Measurements from ENCODE around the gene AGO1. TPM values are rescaled to one million over a fixed set of nuclear protein-coding genes. Genes with fewer than 3 reads are reported as not detected.

Gene AGO1
- total and polyA plus RNA-seq, 2 of the 8 experiments (the other 6 are each of a cell fraction or from before 2014, with no cell fraction given), result 15.1 to 73.7 TPM

- H3K27ac ChIP-seq (ENCODE audit: low read depth, low read length), result no peak overlapping the region
- no peak overlapping the region for H4K5ac ChIP-seq (ENCODE audit: insufficient read length, low read depth, low read length)
- H3K36me3 ChIP-seq (ENCODE audit: control insufficient read depth in 2 of 4, insufficient read depth in 4 of 4, low read length in 3 of 4), result peaks cover 13 to 54% (median 35%) of the 10 kb centered on the region in 4 experiments
- H3K9me3 ChIP-seq (ENCODE audit: insufficient read depth in 2 of 2, low read depth in 1 of 2, low read length in 1 of 2), result no peaks in the 10 kb centered on the region
- no peak overlapping the region for H2BK20ac ChIP-seq (ENCODE audit: low read length)
- no peak overlapping the region for H3K56ac ChIP-seq (replicated peaks; ENCODE audit: insufficient read length, low read depth, low read length)
- no peak overlapping the region for H3K9ac ChIP-seq (replicated peaks in 1 of 4; ENCODE audit: extremely low read depth in 1 of 4, low read depth in 3 of 4, low read length in 3 of 4)
- no peak overlapping the region for H2BK5ac ChIP-seq (ENCODE audit: low read depth, low read length)
- CTCF ChIA-PET (ENCODE audit: partially characterized antibody), result interaction anchor here (0.7 to 2.6 kb wide), 3 partner anchors 17 to 218 kb away, joined by 3 to 7 read pairs (median 6); no protein-coding TSS in a partner anchor
- H2BK12ac ChIP-seq (ENCODE audit: low read depth, low read length), result no peak overlapping the region
- TF ChIP-seq EZH2 (IDR thresholded peaks at IDR 0.05; ENCODE audit: low read depth, low read length, severe bottlenecking), result no peak
- TF ChIP-seq POU5F1 (IDR thresholded peaks at IDR 0.05; ENCODE audit: low read depth, low read length), result no peak
- TF ChIP-seq RNF2 (IDR thresholded peaks at IDR 0.05; ENCODE audit: borderline replicate concordance, low read depth, low read length, missing control alignments, poor library complexity, severe bottlenecking), result no peak
- TF ChIP-seq SP4 (IDR thresholded peaks at IDR 0.05; ENCODE audit: low read length), result no peak
- no peak for TF ChIP-seq RAD21 (IDR thresholded peaks at IDR 0.05 in 1 of 2, conservative IDR thresholded peaks at IDR 0.05 in 1 of 2; ENCODE audit: low read depth in 2 of 2, low read length in 2 of 2)
- TF ChIP-seq TBP (IDR thresholded peaks at IDR 0.05; ENCODE audit: low read depth, low read length), result no peak
- no peak for TF ChIP-seq HDAC6 (IDR thresholded peaks at IDR 0.05; ENCODE audit: low read depth, low read length)
- TF ChIP-seq, protein P1, sequence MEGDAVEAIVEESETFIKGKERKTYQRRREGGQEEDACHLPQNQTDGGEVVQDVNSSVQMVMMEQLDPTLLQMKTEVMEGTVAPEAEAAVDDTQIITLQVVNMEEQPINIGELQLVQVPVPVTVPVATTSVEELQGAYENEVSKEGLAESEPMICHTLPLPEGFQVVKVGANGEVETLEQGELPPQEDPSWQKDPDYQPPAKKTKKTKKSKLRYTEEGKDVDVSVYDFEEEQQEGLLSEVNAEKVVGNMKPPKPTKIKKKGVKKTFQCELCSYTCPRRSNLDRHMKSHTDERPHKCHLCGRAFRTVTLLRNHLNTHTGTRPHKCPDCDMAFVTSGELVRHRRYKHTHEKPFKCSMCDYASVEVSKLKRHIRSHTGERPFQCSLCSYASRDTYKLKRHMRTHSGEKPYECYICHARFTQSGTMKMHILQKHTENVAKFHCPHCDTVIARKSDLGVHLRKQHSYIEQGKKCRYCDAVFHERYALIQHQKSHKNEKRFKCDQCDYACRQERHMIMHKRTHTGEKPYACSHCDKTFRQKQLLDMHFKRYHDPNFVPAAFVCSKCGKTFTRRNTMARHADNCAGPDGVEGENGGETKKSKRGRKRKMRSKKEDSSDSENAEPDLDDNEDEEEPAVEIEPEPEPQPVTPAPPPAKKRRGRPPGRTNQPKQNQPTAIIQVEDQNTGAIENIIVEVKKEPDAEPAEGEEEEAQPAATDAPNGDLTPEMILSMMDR (IDR thresholded peaks at IDR 0.05; ENCODE audit: control extremely low read depth in 1 of 3, insufficient read depth in 1 of 3, low read depth in 1 of 3, low read length in 3 of 3), result no peak
- H4K91ac ChIP-seq (replicated peaks; ENCODE audit: insufficient read length, low read length), result no peak overlapping the region
- H3K79me1 ChIP-seq (ENCODE audit: low read depth, low read length), result no peaks in the 10 kb centered on the region; the same call in 1 of the 2 replicates
- H3K27me3 ChIP-seq (replicated peaks in 1 of 4; ENCODE audit: control insufficient read depth in 3 of 4, extremely low read depth in 1 of 4, insufficient read depth in 3 of 4, low read length in 3 of 4), result no peaks in the 10 kb centered on the region
- H4K8ac ChIP-seq (ENCODE audit: extremely low read depth, insufficient read depth, low read length), result no peak overlapping the region
- no peak for DNase-seq (ENCODE audit: low read depth in 1 of 2, low spot score in 2 of 2)
- POLR2A ChIA-PET (ENCODE audit: partially characterized antibody), result no interaction called here
- no peak overlapping the region for H2AK5ac ChIP-seq (ENCODE audit: low read depth, low read length)
- H3K23me2 ChIP-seq (ENCODE audit: low read depth, low read length), result no peaks in the 10 kb centered on the region; the same call in 1 of the 2 replicates
- FAIRE-seq, result no peak
- H3K18ac ChIP-seq (ENCODE audit: extremely low read depth, low read length), result no peak overlapping the region
- peaks cover 0 to 6% of the 10 kb centered on the region in 2 experiments for H4K20me1 ChIP-seq (replicated peaks in 1 of 2; ENCODE audit: control insufficient read depth in 1 of 2, insufficient read depth in 2 of 2, low read length in 2 of 2)
- H3K23ac ChIP-seq (ENCODE audit: insufficient read length), result no peak overlapping the region
- H3K79me2 ChIP-seq (ENCODE audit: control insufficient read depth in 1 of 2, insufficient read depth in 2 of 2, low read length in 2 of 2), result no peaks in the 10 kb centered on the region
- no peak overlapping the region for H2BK120ac ChIP-seq (replicated peaks; ENCODE audit: low read depth, low read length)
- no peaks in the 10 kb centered on the region for H3K4me1 ChIP-seq (replicated peaks in 1 of 4; ENCODE audit: control insufficient read depth in 3 of 4, insufficient read depth in 4 of 4, low read length in 3 of 4)
- H3K4ac ChIP-seq (replicated peaks; ENCODE audit: insufficient read length, low read depth, low read length), result no peak overlapping the region
- no peak overlapping the region for H3K14ac ChIP-seq (ENCODE audit: insufficient read length)
- H3K4me3 ChIP-seq (ENCODE audit: extremely low read depth in 1 of 4, insufficient read depth in 2 of 4, low read depth in 3 of 4, low read length in 4 of 4), result no peak overlapping the region
- H3K4me2 ChIP-seq (ENCODE audit: insufficient read depth in 1 of 2, low read depth in 2 of 2, low read length in 2 of 2), result no peak overlapping the region
- no peak overlapping the region for H2AFZ ChIP-seq (ENCODE audit: low read length)
- 93% methylated on average over 1 of the region's 2 CpGs; no CpG with 5 or more reads in 1 of the 2 experiments for WGBS, 2 experiments (ENCODE audit: extremely low coverage in 1 of 2, insufficient coverage in 1 of 2, insufficient read length in 1 of 2, insufficient replicate concordance in 2 of 2, low coverage in 1 of 2, low lambda C conversion rate in 2 of 2, missing lambda C conversion rate in 1 of 2)
- H2BK15ac ChIP-seq (ENCODE audit: low read length), result no peak overlapping the region
Measured at GRCh38 chr1:35902671-35903070, 19.7 kb downstream of the AGO1 start.
